GM19351 (cell line): ENCODE results near the gene POFUT2.

Experiments
- ATAC-seq: cut with Tn5 transposase; IDR thresholded peaks from one replicate; pipeline ENCODE4 v1.9.1; 2021; ENCODE audit warnings: mild to moderate bottlenecking, moderate library complexity; ENCODE audit not compliant: unreplicated experiment

Gene POFUT2, protein sequence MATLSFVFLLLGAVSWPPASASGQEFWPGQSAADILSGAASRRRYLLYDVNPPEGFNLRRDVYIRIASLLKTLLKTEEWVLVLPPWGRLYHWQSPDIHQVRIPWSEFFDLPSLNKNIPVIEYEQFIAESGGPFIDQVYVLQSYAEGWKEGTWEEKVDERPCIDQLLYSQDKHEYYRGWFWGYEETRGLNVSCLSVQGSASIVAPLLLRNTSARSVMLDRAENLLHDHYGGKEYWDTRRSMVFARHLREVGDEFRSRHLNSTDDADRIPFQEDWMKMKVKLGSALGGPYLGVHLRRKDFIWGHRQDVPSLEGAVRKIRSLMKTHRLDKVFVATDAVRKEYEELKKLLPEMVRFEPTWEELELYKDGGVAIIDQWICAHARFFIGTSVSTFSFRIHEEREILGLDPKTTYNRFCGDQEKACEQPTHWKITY

GRCh38 chr21:45287438-45288391 lies at the start of gene POFUT2:
Gene POFUT2, minus strand, starts transcription at chr21:45287895. Its CDS starts 24 bp downstream, at chr21:45287871.
- peak; percentile 88 for ATAC-seq

GRCh38 chr21:45336870-45337269 lies 49.2 kb upstream of the POFUT2 start:
- no peak for ATAC-seq

DNA sequence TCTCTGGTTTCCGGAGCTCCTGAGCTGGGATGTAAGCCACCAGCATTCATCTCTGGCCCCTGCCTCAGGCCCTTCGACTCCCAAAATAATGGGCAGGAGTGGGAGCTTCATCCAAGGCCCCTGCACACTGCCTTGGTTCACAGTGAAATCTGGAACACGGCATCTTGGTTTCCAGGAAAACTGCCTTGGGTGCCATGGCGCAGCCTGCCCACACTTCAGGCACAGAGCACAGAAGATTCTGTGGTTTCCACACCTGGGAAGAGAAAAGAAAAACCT lies 48.8 kb upstream of the POFUT2 start:
- ATAC-seq, result no peak

GRCh38 chr21:45335761-45336534 lies 48.3 kb upstream of the POFUT2 start:
- no peak for ATAC-seq

- no peak for ATAC-seq
These were observed 47.6 kb upstream of the POFUT2 start for GRCh38 chr21:45335151-45335760.

GRCh38 chr21:45334591-45335081 lies 46.9 kb upstream of the POFUT2 start:
- no peak for ATAC-seq

DNA sequence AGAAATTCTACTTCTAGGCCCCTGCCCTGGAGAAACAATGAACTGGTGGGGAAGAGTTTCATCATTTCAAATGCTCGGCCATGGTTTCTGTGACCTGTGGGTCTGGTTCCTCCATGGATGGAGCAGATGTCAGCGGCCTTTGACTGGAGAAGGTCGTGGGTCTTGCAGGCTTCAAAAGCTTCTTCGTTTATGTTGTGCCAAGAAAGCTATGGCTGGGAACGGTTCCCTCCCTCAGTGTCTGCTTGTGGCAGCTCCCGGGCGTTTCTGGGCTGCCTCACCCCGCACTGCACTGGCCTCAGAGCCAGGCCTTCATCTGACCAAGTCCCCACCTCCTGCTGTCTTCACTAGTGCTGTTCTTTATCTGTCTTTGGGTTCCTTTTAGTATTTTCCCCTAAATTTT lies 46.4 kb upstream of the POFUT2 start:
- ATAC-seq, result no peak

GRCh38 chr21:45333583-45334121 lies 46.0 kb upstream of the POFUT2 start:
- ATAC-seq, result no peak

DNA sequence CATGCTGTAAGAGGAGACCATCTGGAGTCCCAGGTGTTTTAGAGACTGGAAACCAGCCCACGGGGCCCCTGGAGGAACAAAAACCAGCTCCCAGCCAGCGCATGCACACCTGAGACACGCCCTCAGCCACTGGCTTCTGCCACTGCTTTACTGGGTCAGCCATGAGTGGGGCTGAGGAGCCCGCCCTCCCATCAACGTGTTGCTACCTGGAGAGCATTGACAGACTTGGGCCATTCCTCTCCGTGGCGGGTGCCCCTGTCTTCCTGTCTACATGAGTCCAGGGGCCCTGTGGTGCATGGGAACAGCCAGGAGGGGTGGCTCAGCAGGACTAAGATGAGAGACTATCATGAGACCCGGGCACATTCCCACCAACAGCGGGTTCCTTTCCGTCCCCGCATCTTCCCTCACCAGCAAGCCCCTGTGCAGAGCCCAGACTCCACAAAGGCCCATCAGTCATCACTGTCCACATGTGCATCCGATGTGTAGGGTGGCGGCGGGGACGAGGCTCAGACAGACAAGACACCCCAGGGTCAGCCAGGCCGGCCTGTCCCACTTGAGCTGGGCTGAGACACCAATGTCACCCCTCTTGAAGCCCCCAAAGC lies 45.4 kb upstream of the POFUT2 start:
- ATAC-seq, result no peak

- no peak for ATAC-seq
These were observed 44.7 kb upstream of the POFUT2 start for GRCh38 chr21:45332415-45332814.

DNA sequence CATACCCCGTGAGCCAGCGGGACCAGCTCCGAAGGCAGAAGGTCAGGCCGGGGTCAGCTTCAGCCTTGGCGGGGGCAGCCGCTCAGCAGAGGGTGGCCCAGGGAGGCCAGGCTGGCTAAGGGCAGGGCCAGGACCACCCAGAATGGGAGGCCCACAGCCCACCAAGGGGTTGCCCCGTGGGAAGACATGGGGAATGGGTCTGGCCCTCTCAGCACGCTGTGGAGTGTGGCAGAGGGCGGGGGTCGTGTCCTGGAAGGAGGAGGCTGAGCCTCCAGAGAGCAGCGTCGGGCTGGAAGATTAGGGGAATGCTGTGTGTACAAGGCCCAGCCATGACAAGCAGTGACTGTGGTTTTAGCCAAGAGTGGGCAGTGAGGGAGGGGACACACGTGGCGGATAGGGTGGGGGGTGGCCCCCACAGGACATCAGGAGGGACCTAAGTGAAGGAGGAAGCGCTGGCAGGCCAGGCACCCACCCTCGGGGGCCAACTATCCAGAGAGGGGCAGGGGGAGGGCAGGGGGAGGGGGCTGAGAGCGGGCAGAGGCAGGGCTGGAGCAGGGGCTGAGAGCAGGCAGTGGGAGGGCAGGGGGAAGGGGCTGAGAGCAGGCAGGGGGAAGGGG lies 43.9 kb upstream of the POFUT2 start:
- ATAC-seq, result no peak

DNA sequence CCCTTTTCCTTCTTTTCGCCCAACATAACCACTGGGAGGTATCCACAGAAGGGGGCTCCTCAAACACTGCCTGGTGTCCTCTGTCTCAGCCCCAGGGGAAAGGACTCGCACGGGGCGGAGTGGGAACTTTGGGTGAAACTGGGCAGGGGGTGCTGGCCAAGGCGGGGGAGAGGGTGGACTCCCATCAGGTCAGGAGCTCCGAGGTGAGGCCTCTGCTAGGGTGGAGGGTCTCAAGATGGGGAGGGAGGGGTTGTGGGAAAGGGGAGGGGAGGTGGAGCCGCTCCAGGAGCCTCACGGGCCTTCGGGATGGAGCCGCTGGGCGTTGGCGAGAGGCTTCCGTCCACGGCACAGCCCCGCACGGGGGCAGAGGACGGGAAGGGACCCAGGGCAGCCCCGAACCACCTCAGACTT lies 43.2 kb upstream of the POFUT2 start:
- ATAC-seq, result no peak

- no peak for ATAC-seq
These were observed 42.5 kb upstream of the POFUT2 start for GRCh38 chr21:45330075-45330781.

DNA sequence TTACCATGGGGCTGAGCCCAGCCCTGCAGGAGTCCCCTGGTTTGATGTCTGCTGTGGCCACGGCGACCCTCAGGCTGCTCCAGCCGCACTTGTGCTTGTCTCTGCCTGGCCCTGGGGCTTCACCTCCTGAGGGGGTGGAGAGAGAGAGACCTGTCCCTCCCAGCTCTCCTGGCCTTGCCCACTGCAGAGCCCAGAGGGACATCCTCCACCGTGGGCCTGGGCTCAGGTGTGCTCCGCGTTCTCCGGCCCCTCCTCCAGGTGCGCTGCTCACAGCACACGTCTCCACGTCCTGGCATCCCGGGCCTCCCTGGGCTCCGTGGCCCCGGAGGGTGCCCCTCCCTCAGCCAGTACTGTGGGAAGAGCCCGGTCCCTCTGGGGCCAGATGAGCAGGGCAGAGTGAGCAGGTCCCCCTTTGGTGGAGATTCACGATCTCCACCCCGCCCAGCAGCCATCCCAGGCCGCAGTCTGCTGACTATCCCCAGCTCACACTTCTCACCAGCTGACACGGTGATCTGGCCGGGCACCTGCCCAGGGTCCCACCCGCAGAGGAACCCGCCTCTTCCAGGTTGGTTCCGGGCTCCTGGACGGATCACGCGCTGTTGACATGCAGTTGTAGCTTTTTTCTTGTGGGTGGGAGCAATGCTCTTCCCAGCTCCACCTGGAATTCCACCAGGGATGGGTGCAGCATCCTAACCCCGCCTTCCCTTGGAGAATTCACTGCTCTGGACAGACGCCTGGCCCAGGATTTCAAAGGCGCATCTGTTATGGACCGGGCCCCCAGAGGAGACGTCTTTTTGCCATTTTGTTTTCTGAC lies 41.8 kb upstream of the POFUT2 start:
- no peak for ATAC-seq

DNA sequence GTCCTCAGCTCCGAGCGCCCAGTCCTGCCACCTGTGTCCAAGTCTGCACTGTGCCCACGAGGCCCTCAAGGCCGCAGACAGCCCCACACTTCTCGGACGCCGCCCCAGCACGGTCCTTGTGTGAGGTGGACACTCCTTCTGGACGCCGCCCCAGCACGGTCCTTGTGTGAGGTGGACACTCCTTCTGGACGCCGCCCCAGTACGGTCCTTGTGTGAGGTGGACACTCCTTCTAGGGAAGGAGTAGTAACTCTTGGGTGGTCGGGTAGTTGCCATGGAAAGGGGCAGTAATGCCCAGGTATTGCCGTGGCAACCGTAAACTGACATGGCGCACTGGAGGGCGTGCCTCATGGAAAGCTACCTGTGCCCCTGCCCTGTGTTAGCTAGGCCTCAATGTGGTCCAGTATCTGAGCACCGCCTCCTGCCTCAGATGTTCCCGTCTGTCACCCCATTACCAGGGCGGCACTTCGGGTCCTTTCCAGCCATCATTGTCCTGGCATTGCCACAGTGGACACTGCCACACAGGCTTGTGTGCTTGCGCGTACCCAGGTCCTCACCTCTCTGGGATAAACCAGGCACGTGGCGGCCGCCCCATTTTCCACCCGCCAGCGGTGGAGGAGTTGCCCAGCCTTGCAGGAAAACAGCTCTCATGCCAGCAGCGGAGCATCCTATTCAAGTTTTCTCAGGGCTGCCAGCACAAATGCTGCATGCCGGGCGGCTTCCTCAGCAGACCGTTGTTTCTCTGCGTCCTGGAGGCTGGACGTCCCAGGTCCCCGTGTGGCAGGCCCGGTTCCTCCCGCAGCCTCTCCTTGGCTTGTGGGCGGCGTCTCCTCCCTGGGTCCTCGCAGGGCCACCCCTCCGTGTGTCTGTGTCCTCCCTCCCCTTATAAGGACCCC lies 40.8 kb upstream of the POFUT2 start:
- no peak for ATAC-seq

GRCh38 chr21:45327441-45328197 lies 39.9 kb upstream of the POFUT2 start:
- ATAC-seq, result no peak
